Colonic mucosa (tissue), 4 donors: Measurements from ENCODE around the gene TBC1D8. TPM values are rescaled to one million over a fixed set of nuclear protein-coding genes. Genes with fewer than 3 reads are reported as not detected.

Source experiments
- DNase-seq: peaks from one replicate; pipeline ENCODE4 v3.0.0-alpha.2; 2020
- H3K27ac ChIP-seq: fragments of 200-600 bp; one replicate; pipeline ENCODE4 v1.8.0; 2021
- H3K27me3 ChIP-seq: fragments of 200-600 bp; one replicate; pipeline ENCODE4 v1.8.0; 2021
- H3K36me3 ChIP-seq: fragments of 200-600 bp; one replicate; pipeline ENCODE4 v1.8.0; 2021
- H3K4me1 ChIP-seq: fragments of 200-600 bp; one replicate; pipeline ENCODE4 v1.8.0; 2021; ENCODE audit warnings: mild to moderate bottlenecking
- H3K4me3 ChIP-seq: fragments of 200-600 bp; one replicate; pipeline ENCODE4 v1.8.0; 2021
- H3K9ac ChIP-seq, 2 donors: one replicate each; pipeline ENCODE4 v1.7.0; 2013; ENCODE audit warnings: control low read depth in 2 of 2, low read depth in 2 of 2, low read length in 2 of 2
- H3K9me3 ChIP-seq: fragments of 200-600 bp; one replicate; pipeline ENCODE4 v1.8.0; 2021
- CTCF ChIP-seq: fragments of 200-600 bp; IDR thresholded peaks from one replicate; pipeline ENCODE4 v1.8.0; 2022; ENCODE audit warnings: antibody characterized with exemption, mild to moderate bottlenecking
- intact Hi-C: fragments of 100-400 bp; cut with DNase I; formaldehyde crosslinking; loops from one replicate; pipeline ENCODE4 v1.14.1; 2022
- total RNA-seq, 2 donors: library from RNA; stranded (reverse); fragmentation: NEBNext Ultra II Directional in 1 of 2; extraction: Animal tissue kit (Norgen Biotek cat#: 25700) in 1 of 2; gene quantifications; one replicate each; pipeline ENCODE4 v1.2.1, GENCODE V29; 2021
- donor health status: healthy.
- donor health status: DM: no; HTN: no; CAD: no.
- donor health status: DM: no; HTN: no; CAD: no.

Gene TBC1D8
- total RNA-seq, 2 donors from 2014 or later: 10.3 to 11.8 TPM

- no peaks in the 10 kb centered on the region for H3K36me3 ChIP-seq
- no peak for TF ChIP-seq CTCF
- H3K27me3 ChIP-seq: no peaks in the 10 kb centered on the region
- no peak overlapping the region for H3K27ac ChIP-seq
- DNase-seq: no peak
- H3K4me3 ChIP-seq: no peak overlapping the region
- no peaks in the 10 kb centered on the region for H3K9me3 ChIP-seq
- peaks cover 8% of the 10 kb centered on the region for H3K4me1 ChIP-seq
- no peak overlapping the region for H3K9ac ChIP-seq
- intact Hi-C loops: loop anchor here (5.0 kb wide), 1 partner anchor 40 kb away; the partner anchor contains the start of gene TBC1D8
Observed at GRCh38 chr2:101111917-101112771, 39.0 kb downstream of the TBC1D8 start.

- no peak for TF ChIP-seq CTCF
- Histone ChIP-seq H3K36me3 (no peaks in the 10 kb centered on the region), H3K9ac (no peak overlapping the region), H3K4me1 (peaks cover 8% of the 10 kb centered on the region), H3K27me3 (no peaks in the 10 kb centered on the region), H3K27ac (no peak overlapping the region), H3K4me3 (no peak overlapping the region), H3K9me3 (no peaks in the 10 kb centered on the region)
- DNase-seq: no peak
- intact Hi-C loops: loop anchor here (5.0 kb wide), 1 partner anchor 41 kb away; the partner anchor contains the start of gene TBC1D8
Observed at GRCh38 chr2:101111262-101111838, 39.8 kb downstream of the TBC1D8 start.

GRCh38 chr2:101109451-101110118, 41.6 kb downstream of the TBC1D8 start:
- H3K27ac ChIP-seq: no peak overlapping the region
- no peak overlapping the region for H3K9ac ChIP-seq
- H3K9me3 ChIP-seq: no peaks in the 10 kb centered on the region
- DNase-seq: no peak
- H3K27me3 ChIP-seq: no peaks in the 10 kb centered on the region
- H3K4me3 ChIP-seq: no peak overlapping the region
- no peak for TF ChIP-seq CTCF
- peaks cover 8% of the 10 kb centered on the region for H3K4me1 ChIP-seq
- H3K36me3 ChIP-seq: no peaks in the 10 kb centered on the region
- intact Hi-C loops: loop anchor here (5.0 kb wide), 1 partner anchor 43 kb away; the partner anchor contains the start of gene TBC1D8

GRCh38 chr2:101108357-101108756, 42.8 kb downstream of the TBC1D8 start:
- Histone ChIP-seq H3K9me3 (no peaks in the 10 kb centered on the region), H3K4me3 (no peak overlapping the region), H3K36me3 (no peaks in the 10 kb centered on the region), H3K27me3 (no peaks in the 10 kb centered on the region), H3K4me1 (no peaks in the 10 kb centered on the region), H3K27ac (no peak overlapping the region), H3K9ac (no peak overlapping the region)
- intact Hi-C loops: no loop called here
- TF ChIP-seq CTCF: no peak
- no peak for DNase-seq

- no peak for TF ChIP-seq CTCF
- no peak for DNase-seq
- Histone ChIP-seq H3K27me3 (no peaks in the 10 kb centered on the region), H3K27ac (no peak overlapping the region), H3K36me3 (no peaks in the 10 kb centered on the region), H3K4me1 (no peaks in the 10 kb centered on the region), H3K9me3 (no peaks in the 10 kb centered on the region), H3K4me3 (no peak overlapping the region), H3K9ac (no peak overlapping the region)
- intact Hi-C loops: no loop called here
Observed at GRCh38 chr2:101107241-101107640, 43.9 kb downstream of the TBC1D8 start.
